ENCODE measurements around the gene ATAD3B.

DNA sequence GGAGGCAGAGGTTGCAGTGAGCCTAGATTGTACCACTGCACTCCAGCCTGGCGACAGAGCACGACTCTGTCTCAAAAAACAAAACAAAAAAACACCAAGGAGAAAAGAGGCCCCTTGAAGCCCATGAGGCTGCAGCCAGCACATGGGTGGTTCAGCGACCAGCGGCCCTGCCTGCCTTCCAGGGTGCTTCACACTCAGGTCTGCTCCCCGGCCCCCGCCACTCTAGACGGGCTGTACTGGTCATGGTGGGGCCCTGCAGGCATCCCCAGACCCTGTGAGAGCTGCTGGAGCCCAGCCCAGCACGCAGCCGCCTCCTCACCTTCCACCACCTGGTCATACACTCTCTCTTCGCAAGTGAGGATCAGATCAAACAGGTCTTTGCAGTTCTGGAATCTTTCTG is 73.0 kb downstream of the ATAD3B start:
- TF ChIP-seq, protein P1, sequence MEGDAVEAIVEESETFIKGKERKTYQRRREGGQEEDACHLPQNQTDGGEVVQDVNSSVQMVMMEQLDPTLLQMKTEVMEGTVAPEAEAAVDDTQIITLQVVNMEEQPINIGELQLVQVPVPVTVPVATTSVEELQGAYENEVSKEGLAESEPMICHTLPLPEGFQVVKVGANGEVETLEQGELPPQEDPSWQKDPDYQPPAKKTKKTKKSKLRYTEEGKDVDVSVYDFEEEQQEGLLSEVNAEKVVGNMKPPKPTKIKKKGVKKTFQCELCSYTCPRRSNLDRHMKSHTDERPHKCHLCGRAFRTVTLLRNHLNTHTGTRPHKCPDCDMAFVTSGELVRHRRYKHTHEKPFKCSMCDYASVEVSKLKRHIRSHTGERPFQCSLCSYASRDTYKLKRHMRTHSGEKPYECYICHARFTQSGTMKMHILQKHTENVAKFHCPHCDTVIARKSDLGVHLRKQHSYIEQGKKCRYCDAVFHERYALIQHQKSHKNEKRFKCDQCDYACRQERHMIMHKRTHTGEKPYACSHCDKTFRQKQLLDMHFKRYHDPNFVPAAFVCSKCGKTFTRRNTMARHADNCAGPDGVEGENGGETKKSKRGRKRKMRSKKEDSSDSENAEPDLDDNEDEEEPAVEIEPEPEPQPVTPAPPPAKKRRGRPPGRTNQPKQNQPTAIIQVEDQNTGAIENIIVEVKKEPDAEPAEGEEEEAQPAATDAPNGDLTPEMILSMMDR (IDR thresholded peaks at IDR 0.05) = no peak
- TF ChIP-seq POLR2AphosphoS5 (IDR thresholded peaks at IDR 0.05) (no peak), POLR2A (IDR thresholded peaks at IDR 0.05) (no peak)

Data from prostate gland (tissue), 2 donors.